Lung microvascular endothelial cell (primary cell): ENCODE results near the gene BCL11B. TPM values are rescaled to one million over a fixed set of nuclear protein-coding genes. Genes with fewer than 3 reads are reported as not detected.

Experiments used
- DNase-seq, 2 donors: peaks; one replicate each; pipeline versions ENCODE4 v3.0.0 to v3.0.0-alpha.2; 2010; ENCODE audit warnings: low read depth in 2 of 2
- total RNA-seq: library from RNA; depleted of rRNA; stranded (reverse); fragments of >200 nt; gene quantifications from 2 replicates; pipeline ENCODE4 v1.2.1, GENCODE V29; 2014

The BCL11B gene
- total RNA-seq, 1 donor from 2014 or later, result under 0.01 TPM

DNA sequence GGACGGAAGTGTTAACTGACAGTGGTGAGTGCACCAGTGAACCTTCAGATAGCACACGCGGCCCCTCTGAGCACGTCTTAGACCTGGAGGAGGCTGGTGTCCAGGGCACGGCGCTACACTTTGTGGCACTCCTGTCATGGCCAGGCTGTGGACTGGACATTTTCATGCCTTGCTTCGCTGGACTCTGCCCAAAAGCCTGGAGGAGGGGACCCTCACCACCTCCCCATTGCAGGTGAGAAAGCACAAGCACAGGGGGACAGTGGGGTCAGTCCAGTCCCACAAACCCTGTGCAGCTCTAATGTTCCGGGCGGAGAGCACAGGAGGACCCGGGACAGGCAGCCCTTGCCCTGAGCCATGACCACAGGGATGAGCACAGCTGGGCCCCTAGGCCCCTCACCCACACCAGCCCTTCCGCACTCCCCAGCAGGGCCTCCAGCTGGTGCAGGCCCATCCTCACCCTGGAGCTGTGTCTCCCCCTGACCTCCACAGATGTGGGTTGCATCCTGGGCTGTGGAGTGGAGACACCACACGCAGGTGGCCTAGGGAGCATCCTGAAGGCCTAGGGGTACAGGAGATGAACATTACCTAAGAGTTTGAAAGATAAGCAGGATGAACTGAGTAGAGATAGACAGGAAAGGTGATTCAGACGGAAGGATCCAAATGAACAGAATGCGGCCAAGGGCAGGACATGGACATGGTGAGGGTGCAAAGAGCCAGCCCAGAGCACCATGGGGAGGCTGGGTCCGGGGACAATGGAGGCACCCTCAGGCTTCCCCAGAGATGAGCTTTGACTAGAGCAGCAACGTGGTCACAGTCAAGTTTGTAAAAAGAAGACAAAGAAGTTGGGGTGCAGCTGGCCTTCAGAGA lies 132.8 kb downstream of the BCL11B start:
- no peak for DNase-seq

DNA sequence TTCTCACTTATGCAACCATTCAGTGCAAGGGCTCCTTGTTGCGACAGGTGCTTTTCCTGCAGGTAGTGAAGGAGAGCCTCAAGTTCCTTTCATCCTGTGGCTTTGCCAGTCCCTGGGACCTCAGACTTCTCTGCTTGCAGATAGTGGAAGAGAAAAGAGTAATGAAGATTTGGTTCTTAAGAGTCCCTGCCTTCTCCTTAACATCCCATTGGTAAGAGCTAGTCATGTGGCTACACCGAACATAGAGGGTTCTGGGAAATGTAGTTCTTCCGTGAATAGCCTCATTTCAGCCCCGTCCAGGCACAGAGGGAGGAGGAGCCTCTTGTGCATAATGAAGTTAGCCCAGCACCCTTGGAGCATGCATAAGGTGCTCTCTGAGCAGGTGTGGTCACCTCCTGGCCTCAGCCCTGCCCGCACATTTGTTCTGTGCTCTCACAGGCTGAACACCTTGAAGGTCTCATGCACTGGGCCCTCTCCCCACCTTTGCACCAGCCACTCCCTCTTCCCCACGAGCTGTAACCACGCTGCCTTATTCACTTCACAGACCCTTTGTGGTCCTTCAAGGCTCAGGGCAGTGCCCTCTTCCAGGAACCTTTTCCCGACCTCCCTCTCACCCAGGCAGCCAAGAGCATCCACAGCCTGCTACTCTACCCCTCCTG lies 134.0 kb downstream of the BCL11B start:
- DNase-seq, result no peak

DNA sequence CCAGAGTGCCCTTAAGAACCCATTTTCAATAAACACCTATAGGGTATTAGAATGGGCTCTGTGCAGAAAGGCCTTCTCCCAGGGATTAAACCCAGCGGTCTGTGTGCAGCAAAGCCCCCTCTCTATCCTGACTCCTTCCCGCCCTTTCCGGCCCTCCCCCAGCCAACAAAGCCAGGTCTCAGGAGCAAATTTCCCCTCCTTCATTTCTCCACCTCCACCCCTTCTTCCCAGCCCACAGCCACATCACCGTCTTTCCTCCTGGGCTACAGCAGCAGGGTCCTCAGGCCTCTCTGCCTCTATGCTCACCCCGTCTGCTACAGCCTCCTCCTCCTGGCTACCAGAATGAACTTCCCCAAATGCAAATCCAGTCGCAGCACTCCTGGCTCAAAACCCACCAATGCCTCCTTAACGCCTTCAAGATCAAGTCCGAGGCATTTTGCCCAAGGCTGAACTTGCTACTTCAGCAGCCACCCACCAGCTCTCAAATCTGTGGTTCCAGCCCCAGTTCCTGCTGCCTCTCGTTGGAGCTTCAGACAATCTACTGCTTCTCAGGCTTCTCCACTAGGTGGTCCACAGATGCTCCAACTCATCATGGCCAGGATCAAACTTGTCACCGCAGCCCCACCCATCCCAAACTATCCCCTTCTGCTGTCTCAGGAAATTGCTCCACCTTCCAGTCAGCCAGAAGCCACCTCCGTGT lies 134.8 kb downstream of the BCL11B start:
- no peak for DNase-seq

DNA sequence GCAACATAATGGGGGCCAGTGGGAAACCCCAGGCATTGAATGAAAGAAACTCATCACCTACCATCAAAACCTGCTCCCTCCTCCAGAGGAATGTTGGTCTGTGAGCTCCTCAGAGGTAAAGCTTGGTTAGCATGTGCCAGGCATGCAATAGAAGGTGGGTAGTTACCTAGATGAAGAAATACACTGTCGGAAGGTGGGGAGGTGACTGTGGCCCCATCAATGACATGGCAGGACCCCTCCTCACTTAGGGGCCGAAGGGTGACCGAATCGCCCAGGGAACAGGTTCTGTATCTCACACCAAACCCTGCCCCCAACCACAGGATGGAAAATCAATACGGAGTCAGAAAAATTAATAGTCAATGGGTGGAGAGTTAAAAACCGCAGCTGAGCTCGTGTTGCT lies 135.6 kb downstream of the BCL11B start:
- no peak for DNase-seq

DNA sequence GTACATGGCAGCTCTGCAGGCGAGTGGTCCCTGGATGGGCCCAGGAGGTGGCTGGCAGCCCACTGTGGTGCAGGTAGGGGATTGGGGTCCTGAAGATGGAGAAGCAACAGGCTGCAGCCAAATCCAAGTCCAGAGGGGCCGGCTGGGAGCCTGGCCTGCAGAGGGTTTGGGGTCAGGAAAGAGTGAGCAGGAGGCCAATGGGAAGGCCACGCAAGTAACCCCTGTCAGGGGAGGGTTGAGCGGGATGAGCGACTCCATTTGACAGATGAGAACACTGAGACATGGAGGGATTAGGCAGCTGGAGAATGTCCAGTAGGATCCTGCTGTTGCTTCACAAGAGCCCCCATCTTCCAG lies 136.0 kb downstream of the BCL11B start:
- DNase-seq, result no peak

DNA sequence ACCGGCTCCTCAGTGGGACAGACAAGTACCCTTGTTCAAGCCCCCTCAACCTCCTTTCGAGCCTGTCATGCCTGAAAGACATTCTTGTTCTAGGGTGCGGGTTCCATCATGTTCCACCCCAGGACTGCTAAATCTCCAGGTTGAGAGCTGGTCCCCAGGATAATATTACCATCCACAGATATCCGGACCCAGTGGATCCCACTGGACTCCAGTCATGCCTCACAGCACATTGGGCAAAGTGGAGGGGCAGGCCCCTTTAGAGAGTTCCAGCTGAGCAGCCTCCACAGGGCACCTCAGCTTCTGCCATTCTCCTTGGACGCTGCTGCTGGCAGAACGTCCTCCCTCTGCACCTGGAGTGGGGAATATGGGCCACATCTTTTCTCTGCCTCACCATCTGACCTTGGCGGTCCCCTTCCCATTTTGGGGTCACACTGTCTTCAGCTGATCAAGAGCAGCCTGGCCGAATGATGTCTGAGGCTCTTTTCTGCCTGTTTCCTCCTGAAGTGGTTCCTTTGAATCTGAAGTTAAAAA lies 137.4 kb downstream of the BCL11B start:
- no peak for DNase-seq

DNA sequence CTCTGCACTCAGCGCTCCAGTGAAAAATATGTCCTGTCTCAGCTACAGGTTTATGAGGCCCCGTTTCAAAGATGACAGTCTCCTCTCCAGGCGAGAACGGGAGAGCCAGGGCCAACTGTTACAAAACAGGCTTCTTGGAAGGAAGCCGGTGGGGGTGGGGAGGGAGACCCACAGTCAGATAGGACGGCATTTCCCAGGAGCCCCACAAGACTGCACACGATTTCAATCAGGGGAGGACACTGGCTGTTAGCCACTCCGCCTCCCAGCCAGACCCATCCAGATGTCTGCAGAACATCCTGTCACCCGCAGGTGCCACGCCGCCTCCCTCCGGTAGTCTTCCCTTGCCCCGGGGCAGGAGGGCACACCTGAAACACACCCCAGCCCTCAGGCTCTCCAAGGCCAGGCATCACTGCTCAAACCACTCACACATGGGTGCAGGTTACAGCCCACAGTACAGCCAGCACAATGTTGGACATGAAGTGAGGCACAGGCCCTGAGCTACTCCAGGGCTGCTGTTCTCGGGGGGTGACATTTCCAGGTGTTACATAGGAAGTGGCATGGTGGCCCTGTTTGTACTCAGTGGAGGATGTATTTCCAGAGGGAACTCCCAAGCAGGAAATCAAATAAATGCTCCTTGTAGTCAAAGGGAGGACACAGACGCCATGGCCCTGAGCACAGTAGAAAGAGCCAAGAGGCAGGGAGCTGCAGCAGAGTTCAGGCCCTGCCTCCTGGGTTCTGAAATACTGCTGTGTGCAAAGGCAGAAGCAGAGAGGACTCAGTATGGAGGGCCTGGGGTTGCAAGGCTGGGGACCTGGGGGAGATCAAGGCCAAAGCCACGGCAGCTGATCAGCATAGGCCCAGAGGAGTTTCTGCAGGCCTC lies 138.1 kb downstream of the BCL11B start:
- DNase-seq, result no peak

DNA sequence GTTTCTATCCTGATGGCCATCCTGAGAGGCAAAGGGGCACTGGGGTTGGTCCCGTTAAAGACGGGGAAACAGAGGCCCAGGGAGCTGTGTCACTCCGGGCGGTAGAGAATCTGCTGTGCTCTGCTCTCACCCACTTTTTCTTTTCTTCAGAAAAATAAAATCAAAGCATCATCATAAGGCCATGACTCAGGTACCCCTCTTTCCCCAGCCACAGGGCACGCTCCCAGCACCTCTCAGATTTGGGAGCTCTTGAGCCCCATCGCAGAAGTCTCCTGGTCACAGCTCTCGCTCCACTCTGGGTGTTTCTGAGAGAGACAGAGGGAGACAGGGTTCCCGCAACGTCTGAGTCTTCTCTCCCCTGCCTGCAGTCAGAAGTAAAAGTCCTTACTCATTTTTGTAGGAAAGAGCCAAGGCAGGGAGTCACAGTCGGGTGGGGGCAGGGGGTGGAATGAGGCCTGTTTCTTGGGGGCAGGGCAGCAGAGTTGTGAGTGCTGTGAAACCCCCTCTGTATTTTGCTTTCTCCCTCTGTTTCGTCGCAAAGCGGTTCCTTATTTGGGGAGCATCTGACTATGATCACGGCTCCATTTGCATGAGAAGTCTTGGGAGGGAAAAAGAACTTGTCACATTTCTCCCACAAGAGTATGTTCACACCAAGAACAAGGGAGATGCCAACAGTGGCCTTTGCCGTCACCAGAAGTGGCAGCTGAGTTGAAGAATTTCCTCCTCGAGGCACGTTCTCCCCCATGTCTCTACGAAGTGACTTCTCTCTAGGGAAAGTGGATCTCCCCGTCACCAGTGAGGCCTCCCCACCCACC lies 139.0 kb downstream of the BCL11B start:
- DNase-seq, result no peak

DNA sequence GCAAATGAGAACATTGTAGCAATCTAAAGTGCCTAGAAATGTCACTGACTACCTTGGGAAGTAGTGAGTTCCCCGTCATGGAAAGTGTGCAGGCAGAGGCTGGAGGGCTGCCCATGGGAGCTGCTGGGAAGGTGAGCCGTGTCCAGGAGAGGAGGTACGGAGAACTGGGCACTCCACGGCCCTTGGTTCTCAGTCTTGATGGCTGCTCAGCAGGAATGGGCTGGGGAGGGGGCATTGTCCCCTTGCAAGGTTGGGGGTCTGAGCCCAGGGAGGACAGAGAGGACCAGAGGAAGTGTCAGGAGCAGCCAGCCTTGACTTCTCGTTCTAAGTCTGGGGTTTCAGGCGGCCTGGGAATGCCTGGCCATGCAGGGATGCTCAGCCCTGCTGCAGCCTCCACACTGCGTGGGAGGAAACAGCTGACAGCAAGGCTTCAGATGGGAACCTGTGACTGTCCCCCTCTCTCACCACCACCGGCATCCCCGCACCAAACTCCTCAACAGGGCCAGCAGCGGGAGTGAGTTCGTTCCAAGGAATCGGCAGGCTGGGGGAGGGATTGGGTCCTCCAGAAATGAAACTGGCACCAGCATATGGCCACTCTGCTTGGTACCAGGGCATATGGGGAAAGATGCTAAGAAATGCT lies 140.2 kb downstream of the BCL11B start:
- DNase-seq, result no peak

DNA sequence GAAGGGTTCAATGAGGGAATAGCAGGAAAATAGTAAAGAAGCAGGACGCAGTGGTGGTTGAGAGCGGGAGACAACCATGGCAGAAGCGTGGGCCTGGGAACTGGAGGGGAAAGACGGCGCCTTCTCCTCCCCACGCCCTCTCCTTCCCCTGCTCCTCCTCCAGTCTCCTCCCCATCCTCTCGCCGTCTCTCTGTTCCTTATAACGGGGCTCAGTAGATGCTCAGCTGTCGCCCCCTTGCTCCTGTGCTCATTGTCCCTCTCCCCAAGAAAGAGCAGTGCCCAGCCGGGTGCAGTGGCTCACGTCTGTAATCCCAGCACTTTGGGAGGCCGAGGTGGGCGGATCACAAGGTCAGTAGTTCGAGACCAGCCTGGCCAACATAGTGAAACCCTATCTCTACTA lies 142.0 kb downstream of the BCL11B start:
- no peak for DNase-seq

DNA sequence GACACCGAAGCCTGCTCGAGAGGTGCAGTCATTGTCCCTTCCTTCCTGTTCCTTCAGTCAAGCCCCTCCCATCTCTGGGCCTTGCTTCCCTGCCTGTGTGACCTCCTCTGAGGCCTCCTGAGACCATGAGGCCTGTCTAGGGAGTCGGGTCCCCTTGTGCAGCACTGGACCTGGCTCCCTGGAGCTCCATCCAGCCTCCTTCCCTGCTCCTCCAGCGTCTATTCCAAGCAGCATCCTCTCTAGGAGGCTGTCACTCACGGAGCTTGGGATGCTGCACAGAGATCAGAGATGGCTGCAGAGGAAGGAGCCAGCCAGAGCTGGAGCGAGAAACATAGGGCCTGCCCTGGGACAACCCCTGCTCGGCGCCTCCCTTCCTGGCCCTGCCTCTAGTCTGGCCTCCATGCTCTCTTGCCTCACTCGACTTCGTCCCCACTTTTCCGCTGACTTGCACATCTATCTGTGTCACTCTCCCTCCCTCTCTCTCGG lies 142.7 kb downstream of the BCL11B start:
- no peak for DNase-seq

DNA sequence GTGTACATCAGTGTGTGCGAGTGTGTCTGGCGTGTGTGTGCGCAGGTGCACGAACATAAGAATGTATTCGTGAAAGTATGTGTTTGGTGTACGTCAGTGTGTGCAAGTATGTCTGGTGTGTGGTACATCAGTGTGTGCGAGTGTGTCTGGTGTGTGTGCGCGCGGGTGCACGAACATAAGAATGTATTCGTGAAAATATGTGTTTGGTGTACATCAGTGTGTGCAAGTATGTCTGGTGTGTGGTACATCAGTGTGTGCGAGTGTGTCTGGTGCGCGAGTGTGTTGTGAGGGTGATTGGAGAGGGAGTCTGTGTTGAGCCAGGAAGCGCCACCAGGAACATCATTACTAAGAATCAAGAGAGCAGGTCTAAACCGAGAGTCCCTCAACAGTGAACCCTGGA lies 143.8 kb downstream of the BCL11B start:
- no peak for DNase-seq

DNA sequence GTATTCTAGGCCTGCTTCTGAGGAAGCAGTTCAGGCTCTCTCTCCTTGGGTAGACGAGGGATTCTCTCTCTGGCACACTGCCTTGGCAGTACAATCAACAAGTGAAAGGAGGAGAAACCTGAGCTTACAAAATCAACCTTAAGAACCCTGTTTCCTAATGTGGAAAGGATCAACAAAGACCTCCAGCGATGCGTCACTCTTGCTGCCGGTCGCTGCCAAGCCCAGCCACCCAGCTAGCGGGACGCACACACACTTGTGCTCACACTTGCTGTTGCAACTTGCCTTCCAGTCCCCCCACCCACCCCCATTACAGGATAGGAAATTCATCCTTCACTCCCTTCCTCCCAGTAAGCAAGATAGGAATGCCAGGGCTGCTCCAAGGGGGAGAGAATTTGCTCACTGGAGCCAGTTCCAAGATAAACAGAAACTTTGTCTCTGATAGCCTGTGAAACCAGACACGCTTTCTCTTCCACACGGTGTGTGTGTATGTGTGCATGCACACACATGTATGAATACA lies 144.3 kb downstream of the BCL11B start:
- no peak for DNase-seq

DNA sequence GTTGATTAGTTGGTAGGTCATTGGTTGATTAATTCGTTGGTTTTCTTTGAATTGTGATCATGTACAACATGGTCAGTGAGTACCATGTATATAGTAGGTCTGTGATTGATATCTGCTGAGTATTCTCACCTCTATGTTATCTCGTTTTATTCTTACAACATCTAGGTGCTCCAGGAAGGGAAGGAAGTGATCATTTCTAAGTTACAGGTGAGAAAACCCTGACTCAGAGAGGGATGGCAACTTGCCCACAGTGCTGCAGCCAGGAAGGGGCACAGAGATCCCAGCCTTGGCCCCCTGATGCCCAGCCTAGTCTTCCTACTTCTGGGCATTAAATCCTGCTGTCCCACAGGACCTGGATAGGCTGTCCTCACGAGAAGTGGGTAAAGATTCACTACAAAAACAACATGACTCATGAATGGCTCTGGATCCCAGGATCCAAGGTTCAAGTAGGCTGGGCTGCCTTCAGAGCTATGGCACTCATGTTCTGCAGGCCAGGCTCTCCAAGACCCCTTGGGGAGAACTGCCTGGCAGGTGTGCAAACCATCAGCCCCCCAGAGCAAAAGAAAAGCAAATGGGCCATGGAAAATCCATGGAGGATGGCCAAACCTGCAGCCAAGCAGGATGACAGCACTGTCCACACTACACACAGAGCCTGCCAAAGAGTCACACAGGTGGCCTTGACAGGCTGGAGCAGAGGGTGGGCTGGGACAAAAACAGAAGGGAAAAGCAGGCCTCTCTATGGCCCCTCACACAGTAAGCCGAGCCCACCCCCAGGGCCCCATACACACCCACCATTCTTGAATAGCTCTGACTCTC lies 146.2 kb downstream of the BCL11B start:
- DNase-seq, result no peak

DNA sequence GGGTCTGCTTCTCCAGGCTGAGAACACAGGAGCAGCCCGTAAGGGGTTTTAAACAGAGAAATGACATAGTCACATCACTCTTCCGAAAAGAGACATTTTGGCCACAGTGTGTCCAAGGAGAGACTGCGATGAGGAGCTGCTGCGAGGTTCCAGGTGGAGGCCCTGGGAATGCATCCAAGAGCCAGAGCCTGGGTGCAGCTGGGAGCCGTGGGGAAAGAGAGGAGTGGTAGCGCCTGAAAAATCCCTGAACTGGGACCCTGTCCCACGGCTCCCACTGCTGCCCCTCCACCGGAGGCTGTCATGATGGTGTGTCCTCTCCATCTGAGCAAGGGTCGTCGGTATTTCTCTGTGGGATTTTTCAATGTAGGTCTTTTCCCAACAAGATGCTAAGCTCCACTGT lies 146.9 kb downstream of the BCL11B start:
- DNase-seq, result no peak

DNA sequence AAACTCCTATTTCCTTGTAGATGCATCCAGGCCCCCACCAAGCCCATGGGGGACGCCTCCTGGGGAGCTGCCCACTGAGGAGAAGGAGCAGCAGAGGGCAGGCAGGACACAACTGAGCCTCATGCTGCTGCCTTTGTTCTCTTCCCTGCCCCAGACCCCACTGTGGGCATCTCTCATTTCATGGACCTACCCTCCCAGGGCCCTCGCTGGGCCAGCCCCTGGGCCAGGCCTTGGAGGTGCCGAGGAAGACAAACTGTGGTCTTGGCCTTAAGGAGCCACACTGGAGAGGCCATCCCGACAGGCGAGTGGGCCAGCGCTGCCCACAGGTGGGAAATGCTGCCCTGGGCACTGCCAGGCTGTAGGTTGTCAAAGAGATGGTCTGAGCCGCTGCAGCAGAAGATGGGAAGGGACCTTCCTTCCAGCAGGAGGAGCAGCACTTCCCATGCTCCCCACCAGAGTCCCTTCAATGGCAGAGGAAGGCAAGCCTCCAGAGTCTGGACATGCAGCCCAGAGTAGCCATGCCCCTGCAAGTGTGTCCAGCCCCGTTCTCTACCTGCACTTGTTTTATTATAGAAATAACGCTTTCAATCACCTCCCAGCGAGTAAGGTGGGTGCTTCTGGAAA lies 147.4 kb downstream of the BCL11B start:
- DNase-seq, result no peak

DNA sequence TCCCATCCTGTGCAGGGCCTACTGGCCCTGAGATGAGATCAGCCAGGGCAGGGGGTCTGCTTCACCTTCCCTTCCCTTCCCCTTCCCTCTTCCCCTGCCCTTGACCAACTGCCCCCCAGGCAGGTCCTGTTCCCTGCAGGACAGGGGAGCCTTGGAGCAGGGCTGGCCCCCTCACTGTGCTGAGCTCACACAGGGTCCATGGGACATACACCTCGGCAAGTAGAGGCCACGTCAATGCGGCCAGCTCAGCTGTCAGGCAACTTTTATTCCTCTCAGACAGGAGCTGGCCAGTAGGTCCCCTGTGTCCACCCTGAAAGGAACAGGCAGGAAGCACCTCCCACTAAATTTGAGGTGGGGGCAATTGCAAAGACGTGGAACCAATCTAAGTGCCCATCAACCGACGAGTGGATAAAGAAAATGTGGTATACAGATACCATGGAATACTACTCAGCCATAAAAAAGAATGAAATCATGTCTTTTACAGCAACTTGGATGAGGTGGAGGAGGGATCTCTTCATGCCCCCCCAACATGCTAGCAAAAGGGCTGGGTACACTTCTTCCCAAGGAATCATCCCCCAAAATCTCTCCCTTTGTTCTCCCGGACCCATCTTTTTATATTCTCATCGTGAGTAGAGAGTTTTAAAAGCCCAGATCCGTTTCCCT lies 148.7 kb downstream of the BCL11B start:
- DNase-seq, result no peak
